Fibroblast of lung (primary cell): ENCODE results near the gene GALNT7. TPM values are rescaled to one million over a fixed set of nuclear protein-coding genes. Genes with fewer than 3 reads are reported as not detected.
A peak's percentile ranks its signal among the peaks of the same experiment; 100 is the strongest.

Source experiments
- DNase-seq, 2 donors: peaks; one replicate each; pipeline versions ENCODE4 v3.0.0 to v3.0.0-alpha.2; 2010; ENCODE audit warnings: low read depth in 2 of 2
- H2AFZ ChIP-seq: 2 replicates; pipeline ENCODE4 v1.5.1; 2012; ENCODE audit warnings: low read length, control low read depth, inconsistent platforms
- H3K27ac ChIP-seq: 2 replicates; pipeline ENCODE4 v1.5.1; 2011; ENCODE audit warnings: low read length, control low read depth; ENCODE audit not compliant: insufficient read depth
- H3K27me3 ChIP-seq: 2 replicates; pipeline ENCODE4 v1.5.1; 2011; ENCODE audit warnings: mild to moderate bottlenecking, low read length; ENCODE audit not compliant: control insufficient read depth, insufficient read depth
- H3K36me3 ChIP-seq: 2 replicates; pipeline ENCODE4 v1.5.1; 2011; ENCODE audit warnings: low read length; ENCODE audit not compliant: control insufficient read depth, insufficient read depth
- H3K4me1 ChIP-seq: 2 replicates; pipeline ENCODE4 v1.5.1; 2011; ENCODE audit warnings: low read length; ENCODE audit not compliant: control insufficient read depth, insufficient read depth; ENCODE audit errors: extremely low read depth
- H3K4me2 ChIP-seq: 2 replicates; pipeline ENCODE4 v1.5.1; 2011; ENCODE audit warnings: low read length, control low read depth; ENCODE audit not compliant: insufficient read depth; ENCODE audit errors: extremely low read depth
- H3K4me3 ChIP-seq, 4 experiments: fragments of 200-600 bp in 1 of 4; sonication (generic) in 1 of 4; replicated peaks in 1 of 4; 2 replicates each; pipeline ENCODE4 v1.5.1; 2011 to 2016; ENCODE audit warnings: low read length in 4 of 4, low read depth in 3 of 4, mild to moderate bottlenecking in 3 of 4, control low read depth in 2 of 4, inconsistent platforms in 1 of 4, mixed read lengths in 1 of 4; ENCODE audit not compliant: insufficient read depth in 1 of 4; ENCODE audit errors: control extremely low read depth in 1 of 4
- H3K79me2 ChIP-seq: 2 replicates; pipeline ENCODE4 v1.5.1; 2012; ENCODE audit warnings: mild to moderate bottlenecking, low read length, inconsistent platforms; ENCODE audit not compliant: control insufficient read depth, insufficient read depth
- H3K9ac ChIP-seq: 2 replicates; pipeline ENCODE4 v1.5.1; 2011; ENCODE audit warnings: mild to moderate bottlenecking, low read length, control low read depth; ENCODE audit not compliant: insufficient read depth
- H3K9me3 ChIP-seq: 2 replicates; pipeline ENCODE4 v1.5.1; 2012; ENCODE audit warnings: low read depth, low read length; ENCODE audit not compliant: control insufficient read depth, insufficient read depth
- H4K20me1 ChIP-seq: 2 replicates; pipeline ENCODE4 v1.5.1; 2011; ENCODE audit warnings: low read length; ENCODE audit not compliant: control insufficient read depth, insufficient read depth; ENCODE audit errors: extremely low read depth
- EZH2 ChIP-seq: IDR thresholded peaks from 2 replicates; pipeline ENCODE4 v1.5.1; 2012; ENCODE audit warnings: low read length, control low read depth, mild to moderate bottlenecking; ENCODE audit errors: missing control alignments
- polyA plus RNA-seq, 2 donors: library from polyadenylated mRNA; depleted of rRNA in 1 of 2; stranded (reverse) in 1 of 2; unstranded in 1 of 2; fragments of >200 nt; gene quantifications; 2 replicates each; pipeline ENCODE4 v1.2.1, GENCODE V29; 2011 to 2012; ENCODE audit warnings: missing spikeins in 1 of 2
- total RNA-seq: library from RNA; depleted of rRNA; stranded (reverse); fragments of >200 nt; gene quantifications from 2 replicates; pipeline ENCODE4 v1.2.1, GENCODE V29; 2014
- TF ChIP-seq, protein P1 (sequence below), 2 donors: IDR thresholded peaks in 1 of 2; conservative IDR thresholded peaks in 1 of 2; 1 replicate in 1 of 2; 2 replicates in 1 of 2; pipeline ENCODE4 v1.5.1; 2011 to 2012; ENCODE audit warnings: low read length in 2 of 2, control low read depth in 1 of 2, inconsistent platforms in 1 of 2, low read depth in 1 of 2, mild to moderate bottlenecking in 1 of 2

The GALNT7 gene
- total and polyA plus RNA-seq, 2 donors (not counting 1 experiment from before 2014, with no cell fraction given): 40.4 to 45.4 TPM

DNA sequence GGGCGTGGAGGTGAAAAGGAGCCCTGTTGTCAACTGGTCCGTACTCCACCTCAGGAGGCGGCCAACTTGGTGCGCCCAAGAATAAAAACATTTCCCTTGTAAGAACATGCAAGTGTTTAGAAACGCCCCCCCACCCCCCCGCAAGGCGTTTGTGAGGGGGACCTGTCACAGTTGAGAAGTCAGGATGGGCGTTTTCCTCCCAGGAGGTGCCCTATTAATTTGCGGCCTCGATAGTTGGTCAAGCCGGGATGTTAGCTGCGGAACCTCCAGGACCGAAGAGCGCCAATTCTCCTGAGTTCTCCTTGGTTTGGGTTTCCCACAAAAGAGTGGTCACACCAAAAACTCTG, 201.5 kb downstream of the GALNT7 start:
- DNase-seq: no peak
- Histone ChIP-seq H3K9ac (peak overlapping the region; percentile 63), H3K4me3 (peak overlapping the region; percentile 87 to 93 (median 88)), H3K36me3 (no peaks in the 10 kb centered on the region), H3K4me1 (peaks cover 2% of the 10 kb centered on the region), H3K9me3 (no peaks in the 10 kb centered on the region), H3K27me3 (no peaks in the 10 kb centered on the region), H2AFZ (peak overlapping the region; percentile 95), H3K27ac (peak overlapping the region; percentile 93), H3K4me2 (peak overlapping the region; percentile 92), H3K79me2 (peaks cover 34% of the 10 kb centered on the region), H4K20me1 (no peaks in the 10 kb centered on the region)
- TF ChIP-seq, protein P1, sequence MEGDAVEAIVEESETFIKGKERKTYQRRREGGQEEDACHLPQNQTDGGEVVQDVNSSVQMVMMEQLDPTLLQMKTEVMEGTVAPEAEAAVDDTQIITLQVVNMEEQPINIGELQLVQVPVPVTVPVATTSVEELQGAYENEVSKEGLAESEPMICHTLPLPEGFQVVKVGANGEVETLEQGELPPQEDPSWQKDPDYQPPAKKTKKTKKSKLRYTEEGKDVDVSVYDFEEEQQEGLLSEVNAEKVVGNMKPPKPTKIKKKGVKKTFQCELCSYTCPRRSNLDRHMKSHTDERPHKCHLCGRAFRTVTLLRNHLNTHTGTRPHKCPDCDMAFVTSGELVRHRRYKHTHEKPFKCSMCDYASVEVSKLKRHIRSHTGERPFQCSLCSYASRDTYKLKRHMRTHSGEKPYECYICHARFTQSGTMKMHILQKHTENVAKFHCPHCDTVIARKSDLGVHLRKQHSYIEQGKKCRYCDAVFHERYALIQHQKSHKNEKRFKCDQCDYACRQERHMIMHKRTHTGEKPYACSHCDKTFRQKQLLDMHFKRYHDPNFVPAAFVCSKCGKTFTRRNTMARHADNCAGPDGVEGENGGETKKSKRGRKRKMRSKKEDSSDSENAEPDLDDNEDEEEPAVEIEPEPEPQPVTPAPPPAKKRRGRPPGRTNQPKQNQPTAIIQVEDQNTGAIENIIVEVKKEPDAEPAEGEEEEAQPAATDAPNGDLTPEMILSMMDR (conservative IDR thresholded peaks at IDR 0.05 in 1 of 2, IDR thresholded peaks at IDR 0.05 in 1 of 2; ENCODE audit: low read depth in 1 of 2, low read length in 2 of 2): no peak
- no peak for TF ChIP-seq EZH2

DNA sequence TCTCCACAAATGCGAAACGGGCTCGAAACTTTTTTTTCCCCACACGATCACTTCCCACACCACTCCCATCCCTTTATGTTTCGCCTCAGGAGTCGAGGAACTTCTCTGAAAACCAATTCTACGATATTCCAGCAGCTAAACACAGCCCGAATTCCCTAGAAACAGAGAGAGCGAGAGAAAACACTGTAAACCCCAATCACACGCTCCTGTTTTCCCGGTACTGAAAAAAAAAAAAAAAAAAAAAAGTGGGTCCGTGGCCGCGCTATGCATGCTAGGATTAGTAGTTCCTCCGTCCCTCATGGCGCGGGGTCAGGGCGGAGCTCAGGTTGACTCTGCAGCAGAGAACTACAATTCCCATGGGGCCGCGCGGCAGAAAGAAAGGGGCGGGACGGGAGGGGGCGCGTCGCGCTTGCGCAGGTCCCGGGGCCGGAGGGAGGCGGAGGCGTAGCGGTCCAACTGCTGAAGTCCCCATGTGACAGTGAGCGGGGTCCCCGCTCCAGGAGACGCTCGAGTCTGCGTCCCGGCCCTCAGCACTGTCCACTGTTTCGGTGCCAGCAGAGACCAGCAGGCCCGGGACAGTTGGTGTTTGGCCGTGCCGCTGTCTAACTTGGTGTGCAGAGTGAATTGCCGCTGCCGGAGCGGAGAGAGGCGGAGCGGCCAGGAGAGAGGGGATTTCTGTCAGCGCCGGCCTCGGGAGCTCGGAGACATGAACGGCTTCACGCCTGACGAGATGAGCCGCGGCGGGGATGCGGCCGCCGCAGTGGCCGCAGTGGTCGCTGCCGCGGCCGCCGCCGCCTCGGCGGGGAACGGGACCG, 202.1 kb downstream of the GALNT7 start, which contains the start of gene SAP30:
SAP30 (plus strand) TSS at position 478 of the 815 bp plus-strand sequence; CDS start at position 707, 229 bp downstream.
- Histone ChIP-seq H3K79me2 (peaks cover 36% of the 10 kb centered on the region), H3K9me3 (no peaks in the 10 kb centered on the region)
- DNase-seq: peak; percentile 97 to 99

More for the DNA sequence above, 202.1 kb downstream of the GALNT7 start, which contains the start of gene SAP30:
- Histone ChIP-seq H3K36me3 (peaks cover 1% of the 10 kb centered on the region), H3K27me3 (no peaks in the 10 kb centered on the region), H3K27ac (peak within 1 kb of the TSS; percentile 93), H2AFZ (peak within 1 kb of the TSS; percentile 95), H3K4me2 (peak within 1 kb of the TSS; percentile 92), H3K9ac (peak within 1 kb of the TSS; percentile 63), H3K4me1 (peaks cover 2% of the 10 kb centered on the region), H3K4me3 (peak within 1 kb of the TSS; percentile 93 to 97 (median 94)), H4K20me1 (no peaks in the 10 kb centered on the region)
- TF ChIP-seq, protein P1 (conservative IDR thresholded peaks at IDR 0.05 in 1 of 2, IDR thresholded peaks at IDR 0.05 in 1 of 2; ENCODE audit: low read depth in 1 of 2, low read length in 2 of 2): no peak
